HL-60 (cell line): ENCODE results near the gene BCAR1.

ENCODE experiments used
- DNase-seq, 2 experiments: peaks; one replicate each; pipeline ENCODE4 v3.0.0-alpha.2; 2010 to 2020; ENCODE audit warnings: low read depth in 1 of 2, low spot score in 1 of 2
- H3K27ac ChIP-seq: fragments of 250-450 bp; sonication (Bioruptor Pico); replicated peaks from 2 replicates; pipeline ENCODE4 v1.5.1; 2020; ENCODE audit warnings: mild to moderate bottlenecking, moderate library complexity
- H3K27me3 ChIP-seq: fragments of 250-450 bp; sonication (Bioruptor Pico); 2 replicates; pipeline ENCODE4 v1.5.1; 2021; ENCODE audit warnings: mild to moderate bottlenecking, moderate library complexity; ENCODE audit not compliant: insufficient read depth, poor library complexity, severe bottlenecking
- H3K4me3 ChIP-seq: replicated peaks from 2 replicates; pipeline ENCODE4 v1.5.1; 2011; ENCODE audit warnings: mild to moderate bottlenecking, control low read depth, low read length; ENCODE audit not compliant: insufficient read depth
- CTCF ChIP-seq: IDR thresholded peaks from one replicate; pipeline ENCODE4 v1.5.1; 2011; ENCODE audit warnings: low read length, control low read depth, inconsistent platforms; ENCODE audit not compliant: insufficient read depth
- GABPA ChIP-seq: IDR thresholded peaks from 2 replicates; pipeline ENCODE4 v1.6.1; 2012; ENCODE audit warnings: low read depth
- POLR2AphosphoS5 ChIP-seq: IDR thresholded peaks from 2 replicates; pipeline ENCODE4 v1.6.1; 2012; ENCODE audit warnings: low read depth
- REST ChIP-seq: IDR thresholded peaks from 2 replicates; pipeline ENCODE4 v1.6.1; 2012; ENCODE audit warnings: low read depth; ENCODE audit not compliant: insufficient replicate concordance
- SPI1 ChIP-seq: IDR thresholded peaks from 2 replicates; pipeline ENCODE4 v1.6.1; 2012; ENCODE audit warnings: low read depth, mild to moderate bottlenecking, borderline replicate concordance

Gene BCAR1

GRCh38 chr16:75222271-75222783 lies 29.1 kb downstream of the BCAR1 start:
- H3K4me3 ChIP-seq, result no peak overlapping the region
- peaks cover 2% of the 10 kb centered on the region for H3K27me3 ChIP-seq
- no peak overlapping the region for H3K27ac ChIP-seq
- no peak for TF ChIP-seq CTCF
- no peak for TF ChIP-seq GABPA
- no peak for TF ChIP-seq SPI1
- TF ChIP-seq REST, result no peak
- no peak for TF ChIP-seq POLR2AphosphoS5
- no peak for DNase-seq

- Histone ChIP-seq H3K27ac (no peak overlapping the region), H3K27me3 (peaks cover 2% of the 10 kb centered on the region), H3K4me3 (no peak overlapping the region)
- no peak for TF ChIP-seq GABPA
- TF ChIP-seq POLR2AphosphoS5, result no peak
- TF ChIP-seq CTCF, result no peak
- TF ChIP-seq SPI1, result no peak
- TF ChIP-seq REST, result no peak
- no peak for DNase-seq
These were observed 31.6 kb downstream of the BCAR1 start for GRCh38 chr16:75219838-75220237.

GRCh38 chr16:75219088-75219487 lies 32.3 kb downstream of the BCAR1 start:
- Histone ChIP-seq H3K4me3 (no peak overlapping the region), H3K27me3 (peaks cover 2% of the 10 kb centered on the region), H3K27ac (no peak overlapping the region)
- TF ChIP-seq SPI1, result no peak
- TF ChIP-seq POLR2AphosphoS5, result no peak
- TF ChIP-seq CTCF, result no peak
- TF ChIP-seq GABPA, result no peak
- TF ChIP-seq REST, result no peak
- DNase-seq, result no peak
